ENCODE measurements around the gene TEDC1.

TEDC1 gene

GRCh38 chr14:105474483-105475268, 16.4 kb upstream of the TEDC1 start, which contains the start of gene CRIP2:
Gene CRIP2 (plus strand): TSS chr14:105474821. CDS start chr14:105474863, 42 bp downstream.
- no peak for DNase-seq

GRCh38 chr14:105475269-105476096, 15.6 kb upstream of the TEDC1 start:
- DNase-seq, result no peak

GRCh38 chr14:105476097-105476830, 14.8 kb upstream of the TEDC1 start:
- no peak for DNase-seq

GRCh38 chr14:105476831-105477659, 14.0 kb upstream of the TEDC1 start:
- no peak for DNase-seq

GRCh38 chr14:105477660-105478397, 13.2 kb upstream of the TEDC1 start:
- no peak for DNase-seq

- DNase-seq, result no peak
Observed at GRCh38 chr14:105478398-105479251, 12.4 kb upstream of the TEDC1 start.

- DNase-seq, result no peak
Observed at GRCh38 chr14:105479431-105480158, 11.5 kb upstream of the TEDC1 start.

GRCh38 chr14:105480199-105480746, 10.8 kb upstream of the TEDC1 start:
- no peak for DNase-seq

GRCh38 chr14:105480807-105481801, 9.9 kb upstream of the TEDC1 start:
- DNase-seq, result peak; percentile 94

- DNase-seq, result peak; percentile 95
Observed at GRCh38 chr14:105481886-105482457, 9.1 kb upstream of the TEDC1 start.

- DNase-seq, result no peak
Observed at GRCh38 chr14:105482486-105483110, 8.4 kb upstream of the TEDC1 start.

- no peak for DNase-seq
Observed at GRCh38 chr14:105483300-105484068, 7.6 kb upstream of the TEDC1 start.

GRCh38 chr14:105484069-105484996, 6.7 kb upstream of the TEDC1 start:
- no peak for DNase-seq

GRCh38 chr14:105484997-105485393, 6.1 kb upstream of the TEDC1 start:
- no peak for DNase-seq

GRCh38 chr14:105485739-105486162, 5.3 kb upstream of the TEDC1 start:
- peak; percentile 59 for DNase-seq

Data from activated CD4-positive, alpha-beta T cell treated with anti-CD3 and anti-CD28 coated beads, Interleukin-2, Interleukin-6, amounts not matched to agents 100 ng/mL and 50 ng/mL, durations not matched to agents 16 hours and 8 hours (primary cell).